ENCODE results near the gene HAPLN3. TPM values are rescaled to one million over a fixed set of nuclear protein-coding genes. Genes with fewer than 3 reads are reported as not detected.

Gene HAPLN3
- total RNA-seq, 1 experiment from 2014 or later: 42.4 TPM

DNA sequence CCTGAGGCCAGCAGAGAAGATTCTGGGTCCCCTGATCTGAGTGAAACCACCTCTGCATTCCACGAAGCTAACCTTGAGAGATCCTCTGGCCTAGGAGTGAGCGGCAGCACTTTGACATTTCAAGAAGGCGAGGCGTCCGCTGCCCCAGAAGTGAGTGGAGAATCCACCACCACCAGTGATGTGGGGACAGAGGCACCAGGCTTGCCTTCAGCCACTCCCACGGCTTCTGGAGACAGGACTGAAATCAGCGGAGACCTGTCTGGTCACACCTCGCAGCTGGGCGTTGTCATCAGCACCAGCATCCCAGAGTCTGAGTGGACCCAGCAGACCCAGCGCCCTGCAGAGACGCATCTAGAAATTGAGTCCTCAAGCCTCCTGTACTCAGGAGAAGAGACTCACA, 36.4 kb downstream of the HAPLN3 start:
- Histone ChIP-seq H2BK12ac (ENCODE audit: insufficient read length, low read depth, low read length) (no peak overlapping the region), H3K9ac (ENCODE audit: extremely low read depth, insufficient read length, low read length) (no peak overlapping the region), H2BK20ac (ENCODE audit: low read depth, low read length, poor library complexity, severe bottlenecking) (no peak overlapping the region), H3K79me2 (ENCODE audit: insufficient read depth, low read length) (no peaks in the 10 kb centered on the region), H3K27ac (ENCODE audit: insufficient read length, low read depth, low read length) (no peak overlapping the region), H3K79me1 (ENCODE audit: insufficient read depth, low read depth, low read length, poor library complexity, severe bottlenecking) (no peaks in the 10 kb centered on the region), H3K4me1 (ENCODE audit: insufficient read depth, low read length) (no peaks in the 10 kb centered on the region), H2AK5ac (ENCODE audit: insufficient read length, low read length) (no peak overlapping the region), H3K56ac (ENCODE audit: insufficient read length, low read depth, low read length) (no peak overlapping the region), H3K18ac (ENCODE audit: insufficient read length, low read depth, low read length) (no peak overlapping the region), H3K4me2 (ENCODE audit: insufficient read depth, insufficient read length, low read length) (no peak overlapping the region), H3T11ph (ENCODE audit: low read length) (no peak overlapping the region), H4K5ac (ENCODE audit: insufficient read length, low read depth, low read length) (no peak overlapping the region), H2BK15ac (ENCODE audit: low read depth, low read length) (no peak overlapping the region), H3K23me2 (ENCODE audit: insufficient read length, low read depth, low read length, poor library complexity, severe bottlenecking) (no peaks in the 10 kb centered on the region), H3K4ac (ENCODE audit: low read depth, low read length) (no peak overlapping the region), H3K23ac (ENCODE audit: insufficient read length, low read depth, low read length) (no peak overlapping the region), H2AFZ (ENCODE audit: low read length) (no peak overlapping the region), H4K8ac (replicated peaks; ENCODE audit: insufficient read length, low read depth, low read length) (no peak overlapping the region), H2BK120ac (ENCODE audit: low read depth, low read length, poor library complexity, severe bottlenecking) (no peak overlapping the region), H3K14ac (ENCODE audit: insufficient read depth, low read length) (no peak overlapping the region), H3K9me3 (ENCODE audit: control insufficient read depth, low read depth, low read length) (peaks cover 9% of the 10 kb centered on the region), H4K20me1 (ENCODE audit: control insufficient read depth, insufficient read depth, insufficient read length) (no peaks in the 10 kb centered on the region), H2BK5ac (ENCODE audit: insufficient read length, low read length) (no peak overlapping the region), H3K27me3 (ENCODE audit: insufficient read depth, low read length) (no peaks in the 10 kb centered on the region), H4K91ac (ENCODE audit: insufficient read length, low read depth, low read length) (no peak overlapping the region)
- no peak for DNase-seq
- Mint-ChIP-seq H3K4me1 (no peaks in the 10 kb centered on the region), H3K27me3 (ENCODE audit: low read depth) (peaks cover 26% of the 10 kb centered on the region), H3K27ac (no peak overlapping the region), H3K4me3 (no peak overlapping the region), H3K36me3 (ENCODE audit: insufficient read depth in 1 of 3, low read depth in 3 of 3) (peaks cover 0 to 9% (median 4%) of the 10 kb centered on the region in 3 experiments; a peak in 3 of 7 replicates), H3K9me3 (peaks cover 13% of the 10 kb centered on the region in 2 experiments)
- TF ChIP-seq, protein P1, sequence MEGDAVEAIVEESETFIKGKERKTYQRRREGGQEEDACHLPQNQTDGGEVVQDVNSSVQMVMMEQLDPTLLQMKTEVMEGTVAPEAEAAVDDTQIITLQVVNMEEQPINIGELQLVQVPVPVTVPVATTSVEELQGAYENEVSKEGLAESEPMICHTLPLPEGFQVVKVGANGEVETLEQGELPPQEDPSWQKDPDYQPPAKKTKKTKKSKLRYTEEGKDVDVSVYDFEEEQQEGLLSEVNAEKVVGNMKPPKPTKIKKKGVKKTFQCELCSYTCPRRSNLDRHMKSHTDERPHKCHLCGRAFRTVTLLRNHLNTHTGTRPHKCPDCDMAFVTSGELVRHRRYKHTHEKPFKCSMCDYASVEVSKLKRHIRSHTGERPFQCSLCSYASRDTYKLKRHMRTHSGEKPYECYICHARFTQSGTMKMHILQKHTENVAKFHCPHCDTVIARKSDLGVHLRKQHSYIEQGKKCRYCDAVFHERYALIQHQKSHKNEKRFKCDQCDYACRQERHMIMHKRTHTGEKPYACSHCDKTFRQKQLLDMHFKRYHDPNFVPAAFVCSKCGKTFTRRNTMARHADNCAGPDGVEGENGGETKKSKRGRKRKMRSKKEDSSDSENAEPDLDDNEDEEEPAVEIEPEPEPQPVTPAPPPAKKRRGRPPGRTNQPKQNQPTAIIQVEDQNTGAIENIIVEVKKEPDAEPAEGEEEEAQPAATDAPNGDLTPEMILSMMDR (conservative IDR thresholded peaks at IDR 0.05): no peak
- WGBS (ENCODE audit: extremely low coverage, insufficient read length, low lambda C conversion rate): no CpG with 5 or more reads among the region's 11 CpGs
